MM.1S (cell line): Measurements from ENCODE around the gene ANKRD34B.

ENCODE experiments used
- DNase-seq: peaks from one replicate; pipeline ENCODE4 v3.0.0-alpha.2; 2015
- H2AFZ ChIP-seq: fragments of 300-600 bp; sonication (generic); 2 replicates; pipeline ENCODE4 v1.6.0; 2016; ENCODE audit warnings: antibody characterized with exemption, low read length
- H3F3A ChIP-seq: fragments of 300-600 bp; sonication (generic); 2 replicates; pipeline ENCODE4 v1.6.1; 2016; ENCODE audit warnings: mild to moderate bottlenecking, antibody characterized with exemption, low read length, moderate library complexity, mixed read lengths; ENCODE audit not compliant: insufficient read depth
- H3K27ac ChIP-seq: fragments of 300-600 bp; sonication (generic); 2 replicates; pipeline ENCODE4 v1.5.1; 2016; ENCODE audit warnings: mild to moderate bottlenecking, low read length
- H3K27me3 ChIP-seq: fragments of 300-600 bp; sonication (generic); replicated peaks from 2 replicates; pipeline ENCODE4 v1.6.0; 2016; ENCODE audit warnings: low read length; ENCODE audit not compliant: insufficient read depth
- H3K36me3 ChIP-seq: fragments of 300-600 bp; sonication (generic); replicated peaks from 2 replicates; pipeline ENCODE4 v1.6.1; 2016; ENCODE audit warnings: mild to moderate bottlenecking, low read length, mixed read lengths; ENCODE audit not compliant: insufficient read depth
- H3K4me1 ChIP-seq: fragments of 300-600 bp; sonication (generic); 2 replicates; pipeline ENCODE4 v1.6.1; 2016; ENCODE audit warnings: low read length, mixed read lengths
- H3K4me2 ChIP-seq: fragments of 300-600 bp; sonication (generic); 2 replicates; pipeline ENCODE4 v1.6.0; 2016; ENCODE audit warnings: low read depth, low read length
- H3K4me3 ChIP-seq: fragments of 300-600 bp; sonication (generic); 2 replicates; pipeline ENCODE4 v1.5.1; 2016; ENCODE audit warnings: low read length, mixed read lengths
- H3K79me2 ChIP-seq: fragments of 300-600 bp; sonication (generic); 2 replicates; pipeline ENCODE4 v1.6.1; 2016; ENCODE audit warnings: mixed run types, low read length, mixed read lengths
- H3K9ac ChIP-seq: fragments of 300-600 bp; sonication (generic); 2 replicates; pipeline ENCODE4 v1.6.1; 2016; ENCODE audit warnings: low read length, mixed read lengths
- H3K9me2 ChIP-seq: fragments of 300-600 bp; sonication (generic); replicated peaks from 2 replicates; pipeline ENCODE4 v1.6.1; 2016; ENCODE audit warnings: mild to moderate bottlenecking, low read length, mixed read lengths; ENCODE audit not compliant: insufficient read depth
- H3K9me3 ChIP-seq: fragments of 300-600 bp; sonication (generic); replicated peaks from 2 replicates; pipeline ENCODE4 v1.6.1; 2016; ENCODE audit warnings: mild to moderate bottlenecking, low read length, mixed read lengths; ENCODE audit not compliant: insufficient read depth
- H4K20me1 ChIP-seq: fragments of 300-600 bp; sonication (generic); 2 replicates; pipeline ENCODE4 v1.6.1; 2016; ENCODE audit warnings: mild to moderate bottlenecking, low read length, moderate library complexity, mixed read lengths; ENCODE audit not compliant: insufficient read depth
- CTCF ChIP-seq: fragments of 300-600 bp; sonication (generic); IDR thresholded peaks from 2 replicates; pipeline ENCODE4 v1.5.1; 2016; ENCODE audit warnings: antibody characterized with exemption, low read length, mixed read lengths
- EZH2 ChIP-seq: fragments of 300-600 bp; sonication (generic); optimal IDR thresholded peaks from 2 replicates; pipeline ENCODE3; 2017; ENCODE audit warnings: low read depth, mild to moderate bottlenecking, antibody characterized with exemption, low read length, mixed read lengths
- EZH2phosphoT487 ChIP-seq: fragments of 300-600 bp; sonication (generic); IDR thresholded peaks from 2 replicates; pipeline ENCODE4 v1.6.1; 2018; ENCODE audit warnings: antibody characterized with exemption, low read length

The ANKRD34B gene

GRCh38 chr5:80591352-80591751 lies 21.3 kb upstream of the ANKRD34B start:
- H2AFZ ChIP-seq: no peak overlapping the region
- no peak for TF ChIP-seq CTCF
- TF ChIP-seq EZH2: no peak
- no peak for TF ChIP-seq EZH2phosphoT487
- no peaks in the 10 kb centered on the region for H3K9me3 ChIP-seq
- no peaks in the 10 kb centered on the region for H3K4me1 ChIP-seq
- no peak overlapping the region for H3K27ac ChIP-seq
- H3K9ac ChIP-seq: no peak overlapping the region
- H3K36me3 ChIP-seq: no peaks in the 10 kb centered on the region
- H3K79me2 ChIP-seq: no peaks in the 10 kb centered on the region
- H3F3A ChIP-seq: no peaks in the 10 kb centered on the region
- H3K4me2 ChIP-seq: no peak overlapping the region
- no peaks in the 10 kb centered on the region for H3K27me3 ChIP-seq
- H4K20me1 ChIP-seq: no peaks in the 10 kb centered on the region
- DNase-seq: no peak
- no peak overlapping the region for H3K4me3 ChIP-seq
- H3K9me2 ChIP-seq: no peaks in the 10 kb centered on the region

DNA sequence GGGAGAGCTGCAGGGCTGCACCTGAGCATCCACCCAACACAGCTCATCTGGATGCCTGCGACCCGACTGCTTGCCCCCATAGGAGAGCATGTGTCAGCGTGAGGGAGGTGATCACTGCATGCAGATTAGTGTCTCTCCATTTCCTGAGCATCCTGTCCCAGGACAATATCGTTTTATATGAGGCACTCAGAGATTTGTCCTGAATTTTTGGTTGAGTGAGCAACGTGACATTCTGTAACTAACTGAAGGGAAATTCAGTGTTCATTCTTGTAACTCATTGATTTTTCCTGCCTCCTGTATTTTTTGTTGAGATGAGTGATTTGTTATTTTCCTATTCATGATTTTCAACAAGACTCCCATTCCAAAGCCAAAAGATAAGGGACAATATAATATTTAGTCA lies 20.7 kb upstream of the ANKRD34B start:
- Histone ChIP-seq H3K79me2 (no peaks in the 10 kb centered on the region), H3K4me3 (no peak overlapping the region), H2AFZ (no peak overlapping the region), H3K9me3 (no peaks in the 10 kb centered on the region), H4K20me1 (no peaks in the 10 kb centered on the region), H3K9ac (no peak overlapping the region), H3K27ac (no peak overlapping the region), H3K4me2 (no peak overlapping the region), H3K27me3 (no peaks in the 10 kb centered on the region), H3K4me1 (no peaks in the 10 kb centered on the region), H3F3A (no peaks in the 10 kb centered on the region), H3K36me3 (no peaks in the 10 kb centered on the region), H3K9me2 (no peaks in the 10 kb centered on the region)
- TF ChIP-seq EZH2phosphoT487 (no peak), CTCF (no peak), EZH2 (no peak)
- no peak for DNase-seq

DNA sequence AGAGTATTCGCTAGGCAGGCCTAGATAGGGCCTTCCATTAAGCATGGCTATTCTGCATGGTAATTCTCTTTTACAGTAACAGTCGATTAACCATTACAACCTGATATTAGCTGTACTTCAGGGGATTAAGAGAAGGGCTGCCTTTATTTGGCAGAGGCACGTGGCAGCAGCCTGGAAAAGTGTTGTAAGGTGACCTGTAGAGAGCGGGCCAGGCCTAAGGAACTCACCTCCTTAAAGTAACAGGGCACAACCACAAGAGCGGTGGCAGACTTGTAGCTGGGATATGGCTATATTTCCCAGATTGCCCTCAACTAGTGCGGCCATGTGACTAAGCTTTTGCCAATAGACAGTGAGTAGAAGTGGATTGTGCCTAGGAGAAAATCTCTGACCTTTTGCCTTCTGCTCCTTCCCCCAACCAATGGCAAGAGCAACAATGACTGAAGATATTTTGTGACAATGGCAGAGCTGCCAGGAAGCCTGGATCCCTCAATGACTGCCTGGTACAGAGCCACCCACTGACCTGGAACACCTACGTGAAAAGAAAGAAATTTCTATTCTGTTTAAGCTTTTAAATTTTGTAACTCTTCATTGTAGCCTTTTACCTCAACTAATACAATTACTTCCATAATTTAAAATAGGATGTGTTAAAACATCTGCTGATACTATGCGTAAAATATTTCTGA lies 18.9 kb upstream of the ANKRD34B start:
- no peaks in the 10 kb centered on the region for H3K79me2 ChIP-seq
- no peak overlapping the region for H3K4me2 ChIP-seq
- TF ChIP-seq EZH2phosphoT487 (no peak), CTCF (no peak), EZH2 (no peak)
- no peaks in the 10 kb centered on the region for H3K9me3 ChIP-seq
- no peak for DNase-seq
- H3F3A ChIP-seq: no peaks in the 10 kb centered on the region
- no peak overlapping the region for H2AFZ ChIP-seq
- H4K20me1 ChIP-seq: no peaks in the 10 kb centered on the region
- H3K4me3 ChIP-seq: no peak overlapping the region
- H3K4me1 ChIP-seq: no peaks in the 10 kb centered on the region
- no peak overlapping the region for H3K27ac ChIP-seq
- no peaks in the 10 kb centered on the region for H3K9me2 ChIP-seq
- no peaks in the 10 kb centered on the region for H3K27me3 ChIP-seq
- H3K9ac ChIP-seq: no peak overlapping the region
- no peaks in the 10 kb centered on the region for H3K36me3 ChIP-seq
